Activated naive CD4-positive, alpha-beta T cell (primary cell): ENCODE measurements around the gene ZYX.

Experiments
- DNase-seq, 4 experiments: peaks; one replicate each; lab custom pipeline; 2025; lab: John Stamatoyannopoulos, UW

The ZYX gene

DNA sequence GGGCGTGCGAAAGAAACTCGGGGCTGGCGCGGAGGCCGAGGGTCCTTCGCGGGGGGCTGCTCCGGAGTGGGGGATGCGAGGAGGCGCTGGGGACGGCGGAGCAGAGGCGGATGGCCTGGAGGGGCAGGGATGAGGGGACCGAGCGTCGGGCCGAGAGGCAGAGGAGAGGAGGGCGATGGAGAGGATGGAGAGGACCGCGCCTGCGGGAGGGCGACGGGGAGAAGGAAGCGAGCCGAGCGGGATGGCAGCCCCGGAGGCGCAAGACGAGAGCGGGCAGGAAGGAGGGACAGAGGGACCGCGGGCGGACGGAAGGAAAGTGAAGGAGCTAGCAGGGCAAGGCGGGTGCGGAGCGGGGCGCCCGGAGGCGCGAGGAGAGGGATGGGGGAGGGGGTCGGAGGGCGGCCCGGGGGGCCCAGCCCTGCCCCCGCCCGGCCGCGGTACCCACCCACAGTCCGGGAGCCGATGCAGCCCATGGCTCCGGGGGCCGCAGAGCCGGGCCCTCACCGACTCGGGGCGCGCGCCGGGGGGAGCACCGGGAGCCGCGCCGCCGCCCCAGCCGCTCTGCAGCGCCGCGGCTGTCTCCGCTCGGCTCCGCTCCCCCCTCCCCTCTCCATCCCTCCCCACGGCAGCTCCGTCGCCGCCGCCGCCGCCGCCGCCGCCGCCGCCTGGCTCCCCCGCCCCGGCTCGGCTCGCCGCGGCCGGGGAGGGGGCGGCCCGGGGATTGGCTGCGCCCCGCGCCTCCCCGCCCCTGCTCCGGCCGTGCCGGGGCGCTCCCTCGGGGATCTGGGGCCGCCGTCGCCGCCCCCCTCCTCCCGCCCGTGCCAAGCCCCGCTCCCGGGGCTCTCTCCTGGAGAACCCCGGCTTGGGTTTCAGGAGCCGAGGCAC lies 18.8 kb upstream of the ZYX start, which contains the start of gene FAM131B:
TSS of gene FAM131B (minus strand) at position 583 of the 885 bp plus-strand sequence. CDS start at position 473, 110 bp downstream.
- DNase-seq, result peak in 1 of 4 experiments; percentile 23

DNA sequence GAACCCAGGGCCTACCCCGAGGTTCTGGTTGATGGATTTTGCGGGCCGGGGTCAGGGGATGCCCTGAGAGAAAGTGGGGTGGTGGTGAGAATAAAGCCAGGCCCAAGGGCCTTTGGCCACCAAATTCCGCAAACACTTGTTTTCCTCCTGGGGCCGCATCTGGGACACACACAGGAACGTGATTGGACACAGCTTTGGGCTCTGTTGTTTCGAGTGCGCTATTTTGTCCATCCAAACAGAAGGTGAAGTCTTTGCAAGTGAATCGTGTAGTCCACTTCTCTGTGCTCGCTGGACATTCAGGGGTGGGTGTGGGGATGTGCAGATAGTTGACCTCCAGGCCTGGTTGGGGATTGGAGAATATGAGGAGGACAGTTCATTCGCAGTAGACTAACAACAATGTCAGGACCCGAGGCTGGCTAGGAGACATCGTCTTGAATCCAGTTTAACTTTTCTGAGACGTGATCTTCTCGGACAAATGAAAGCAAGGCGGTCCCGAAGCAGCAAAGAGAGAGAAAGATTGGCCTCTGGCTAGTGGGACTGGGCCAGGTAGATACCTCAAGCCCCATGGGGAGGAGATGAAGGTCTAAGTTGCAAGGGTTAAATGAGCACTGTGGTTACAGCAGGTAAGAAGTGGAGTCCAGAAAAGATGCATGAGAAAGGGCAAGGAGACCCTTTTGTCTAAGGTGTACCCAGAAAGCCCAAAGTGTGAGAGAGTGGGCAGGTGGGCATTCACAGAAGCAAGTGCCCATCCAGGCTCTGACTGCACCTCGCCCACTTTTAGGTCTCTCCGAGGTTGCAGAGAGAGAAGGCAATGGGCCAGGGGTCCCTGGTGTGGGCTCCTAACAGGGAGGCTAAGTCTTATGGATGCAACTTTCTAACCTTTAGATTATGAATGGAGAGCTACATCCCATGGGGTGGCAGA lies 17.9 kb upstream of the ZYX start:
- no peak for DNase-seq

DNA sequence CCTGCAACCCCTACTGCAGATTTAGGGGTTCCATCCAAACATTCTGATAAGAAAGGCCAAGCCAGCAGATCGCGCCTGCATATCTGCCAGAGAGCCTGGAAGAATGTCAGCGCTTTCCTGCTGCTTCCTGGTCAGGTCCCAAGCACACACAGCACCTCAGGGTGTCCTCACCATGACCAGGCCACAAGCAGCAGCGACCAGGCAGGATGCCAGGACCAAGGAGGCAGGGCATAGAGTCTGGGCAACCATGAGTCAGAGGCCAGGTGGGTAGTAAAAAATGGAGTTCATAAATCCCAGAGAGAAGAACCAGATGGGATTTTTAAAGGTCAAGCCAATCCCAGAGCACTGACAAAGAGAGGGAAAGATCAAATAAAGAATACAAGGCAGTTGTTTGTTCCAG lies 13.2 kb upstream of the ZYX start:
- no peak for DNase-seq

DNA sequence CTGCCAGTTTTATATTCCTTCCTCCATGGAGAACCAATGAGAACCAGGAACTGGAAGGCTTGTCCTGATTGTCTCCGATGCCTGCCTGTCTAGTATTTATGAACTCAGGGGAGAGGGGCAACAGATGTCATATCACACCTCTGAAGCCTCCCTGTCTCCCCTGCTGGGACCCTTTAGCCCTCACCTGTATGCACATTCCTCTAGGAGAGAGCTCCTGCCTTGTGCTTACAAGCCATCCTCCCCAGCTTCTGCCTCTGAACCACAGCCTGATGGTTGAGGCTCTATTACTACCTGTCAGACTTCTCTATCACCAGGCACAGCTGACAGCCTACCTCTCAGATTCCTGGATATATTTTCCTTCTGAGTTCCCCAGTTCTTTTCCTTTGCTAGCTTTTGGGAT lies 12.8 kb upstream of the ZYX start:
- DNase-seq, result no peak

DNA sequence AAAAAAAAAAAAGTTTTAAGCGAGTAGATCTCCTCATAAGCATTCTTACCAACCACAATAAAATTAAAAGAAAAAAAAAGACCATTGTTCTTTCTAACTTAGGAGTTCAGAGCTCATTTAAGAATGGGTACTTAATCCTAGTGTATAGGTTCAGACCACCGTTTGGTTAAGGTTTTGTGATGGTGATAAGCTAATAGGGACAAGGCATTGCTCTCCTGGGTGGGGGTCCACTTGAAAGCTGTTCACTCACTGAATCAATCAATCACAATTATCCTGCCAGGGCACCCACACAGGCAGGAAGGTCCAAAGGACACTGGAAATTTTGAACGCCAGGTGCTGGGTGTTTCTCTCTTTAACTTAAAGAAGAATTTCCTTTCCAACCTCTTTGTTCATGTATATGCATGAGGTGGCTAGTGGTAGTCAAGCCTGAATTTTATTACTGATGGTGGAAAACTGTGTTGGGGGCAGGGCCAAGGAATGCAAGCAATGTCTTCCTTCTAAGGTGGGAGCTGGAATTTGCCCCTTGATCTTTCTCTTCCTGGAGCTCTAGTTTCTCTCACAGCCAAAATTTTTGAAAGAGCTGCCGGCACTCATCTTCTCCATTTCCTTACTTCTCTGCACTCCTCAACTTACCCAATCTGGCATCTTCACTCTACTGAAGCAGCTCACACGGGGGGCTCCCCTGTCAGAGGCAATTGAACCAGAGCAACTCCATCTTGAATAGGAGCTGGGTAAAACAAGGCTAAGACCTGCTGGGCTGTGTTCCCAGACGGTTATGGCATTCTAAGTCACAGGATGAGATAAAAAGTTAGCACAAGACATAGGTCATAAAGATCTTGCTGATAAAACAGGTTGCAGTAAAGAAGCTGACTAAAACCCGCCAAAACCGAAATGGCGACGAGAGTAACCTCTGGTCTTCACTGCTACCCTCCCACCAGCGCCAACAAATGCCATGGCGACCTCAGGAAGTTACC lies 11.2 kb upstream of the ZYX start:
- no peak for DNase-seq

DNA sequence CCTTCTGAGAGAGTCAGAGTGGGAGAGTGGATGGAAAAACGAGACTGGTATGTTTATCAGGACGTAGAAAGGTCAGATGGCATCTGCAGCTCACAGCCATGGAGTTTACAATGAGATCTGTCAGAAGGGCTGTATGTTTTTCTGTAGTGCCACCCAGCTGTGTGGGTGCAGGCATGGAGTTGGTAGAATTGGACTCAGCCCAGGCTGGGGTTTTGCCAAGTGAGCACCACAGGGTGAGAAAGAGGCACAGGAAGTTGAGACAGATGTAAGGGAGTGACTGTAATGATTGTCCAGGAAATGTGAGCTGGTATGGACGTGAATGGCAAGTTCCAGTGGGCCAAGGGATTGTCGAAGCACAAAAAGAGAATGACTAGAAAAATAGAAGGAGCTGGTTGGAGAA lies 9.1 kb upstream of the ZYX start:
- DNase-seq, result peak in 2 of 4 experiments; percentile 23 to 25

DNA sequence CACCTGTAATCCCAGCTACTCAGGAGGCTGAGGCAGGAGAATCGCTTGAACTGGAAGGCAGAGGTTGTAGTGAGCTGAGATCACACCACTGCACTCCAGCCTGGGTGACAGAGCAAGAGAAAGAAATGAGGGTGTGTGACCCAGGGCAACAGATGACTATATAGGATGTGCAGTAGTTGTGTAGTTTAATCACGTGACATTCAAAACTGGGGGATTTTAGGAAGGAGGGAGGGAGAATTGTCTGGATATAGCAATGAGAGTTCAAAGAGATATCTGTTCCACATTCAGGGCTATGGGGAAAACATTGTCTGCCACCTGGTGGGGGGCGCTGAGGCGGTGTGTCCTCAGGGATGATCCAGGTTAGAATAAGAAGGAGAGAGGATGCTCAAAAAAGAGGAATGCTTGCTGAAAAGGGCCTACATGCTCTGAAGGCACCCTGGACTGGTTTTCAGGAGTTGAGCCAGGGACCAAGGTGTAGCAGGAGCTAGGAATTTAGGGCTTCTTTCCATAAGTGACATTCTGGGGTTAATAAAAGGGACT lies 7.8 kb upstream of the ZYX start:
- DNase-seq, result no peak

DNA sequence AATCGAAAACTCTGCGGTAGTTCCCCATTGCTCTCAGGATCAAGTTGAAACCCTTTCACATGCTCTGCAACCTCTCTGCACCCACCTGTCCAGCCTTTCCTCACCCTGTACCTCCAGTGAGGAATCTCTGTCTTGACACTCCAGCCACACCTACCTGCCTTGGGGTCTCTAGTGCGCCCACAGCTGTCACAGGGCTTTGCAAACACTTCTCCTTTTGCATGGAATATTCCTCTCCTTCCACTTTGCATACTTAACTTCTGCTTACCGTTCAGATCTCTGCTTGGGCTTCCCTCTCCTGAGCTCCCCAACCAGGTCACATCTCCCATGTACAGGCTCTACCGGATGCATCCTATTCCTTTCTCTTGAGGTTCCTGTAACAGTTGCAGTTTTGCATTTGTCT lies 6.6 kb upstream of the ZYX start:
- DNase-seq, result no peak

DNA sequence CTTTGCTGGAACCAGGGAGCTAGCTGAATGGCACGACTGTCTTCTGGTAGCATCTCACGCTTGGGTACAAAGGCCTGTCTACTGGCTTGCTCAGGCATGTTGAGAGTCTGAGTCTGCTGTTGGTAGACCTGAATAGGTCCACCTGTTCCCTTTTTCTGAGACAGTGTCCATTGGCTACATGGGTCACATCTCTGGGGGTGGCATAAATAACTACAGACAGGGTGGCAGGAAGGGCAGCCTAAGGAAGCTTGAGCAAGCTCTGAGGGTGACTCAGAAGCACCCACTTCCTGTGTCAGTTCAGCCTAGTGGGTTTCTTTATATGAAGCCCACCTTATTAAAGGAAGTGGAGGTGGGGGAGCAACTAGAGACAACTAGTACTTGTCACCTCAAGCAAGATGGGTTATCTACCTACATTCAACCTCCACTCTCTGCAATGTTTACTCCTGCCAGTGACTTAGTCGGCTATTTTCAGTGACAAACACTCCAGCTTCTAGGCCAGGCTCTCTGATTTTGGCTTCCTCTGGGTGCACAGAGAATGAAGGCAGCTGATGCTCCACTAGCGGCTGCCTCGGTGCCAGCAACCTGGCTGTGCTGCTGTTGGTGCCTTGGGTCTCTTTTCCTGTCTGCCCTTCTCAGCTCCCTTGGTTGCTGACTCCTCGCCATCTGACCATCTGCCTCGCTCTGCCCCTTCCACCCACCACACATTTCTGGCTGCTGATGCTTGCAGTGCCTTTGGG lies 5.7 kb upstream of the ZYX start:
- DNase-seq, result peak in 1 of 4 experiments; percentile 13

DNA sequence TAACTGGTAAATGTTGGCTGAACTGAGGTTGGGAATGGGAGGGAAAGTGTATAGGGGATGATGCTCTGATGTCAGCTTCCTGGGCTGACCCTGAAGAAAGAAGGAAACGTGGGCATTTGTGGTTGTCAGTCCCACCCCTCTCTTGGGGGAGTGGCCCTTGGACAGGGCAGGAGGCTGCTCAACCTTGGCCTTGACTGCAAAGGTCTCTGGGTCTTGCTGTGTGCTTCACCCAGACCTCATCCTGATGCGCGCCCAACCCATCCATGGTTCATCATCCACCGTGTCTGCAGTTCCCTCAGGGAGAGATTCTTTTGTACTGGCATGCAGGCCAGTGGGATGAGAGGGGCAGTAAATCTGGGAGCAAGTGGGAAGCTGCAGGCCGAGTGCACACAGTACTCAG lies 4.7 kb upstream of the ZYX start:
- no peak for DNase-seq

DNA sequence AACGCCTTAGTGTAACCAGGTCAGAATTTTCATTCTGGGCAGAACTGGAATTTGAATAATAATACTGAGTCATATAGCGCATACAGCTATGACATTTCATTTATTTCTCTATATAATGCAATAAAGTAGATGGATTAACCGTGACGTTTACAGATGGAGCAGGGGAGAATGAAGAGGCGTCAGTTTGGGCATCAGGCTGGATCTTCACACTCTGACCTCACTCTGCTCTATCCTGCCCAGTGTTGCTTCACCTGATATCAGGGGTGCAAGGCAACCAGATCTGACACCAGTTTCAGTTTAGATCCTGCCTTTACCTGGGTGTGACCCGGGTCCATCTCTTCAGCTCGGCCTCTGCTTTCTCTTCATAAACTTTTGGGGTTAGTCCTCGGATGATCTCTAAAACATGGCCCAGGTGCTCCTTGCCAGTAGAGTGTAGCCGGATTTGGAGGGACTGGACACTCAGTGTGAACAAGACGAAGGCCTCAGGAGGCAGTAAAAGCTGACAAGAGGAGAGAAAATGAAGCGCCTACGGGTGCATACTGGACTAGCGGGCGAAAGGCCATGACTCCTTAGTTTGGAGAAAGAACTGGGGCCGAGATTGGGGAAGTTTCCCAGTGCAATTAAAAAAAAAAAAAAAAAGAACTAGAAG lies 1.4 kb upstream of the ZYX start:
- DNase-seq, result no peak

DNA sequence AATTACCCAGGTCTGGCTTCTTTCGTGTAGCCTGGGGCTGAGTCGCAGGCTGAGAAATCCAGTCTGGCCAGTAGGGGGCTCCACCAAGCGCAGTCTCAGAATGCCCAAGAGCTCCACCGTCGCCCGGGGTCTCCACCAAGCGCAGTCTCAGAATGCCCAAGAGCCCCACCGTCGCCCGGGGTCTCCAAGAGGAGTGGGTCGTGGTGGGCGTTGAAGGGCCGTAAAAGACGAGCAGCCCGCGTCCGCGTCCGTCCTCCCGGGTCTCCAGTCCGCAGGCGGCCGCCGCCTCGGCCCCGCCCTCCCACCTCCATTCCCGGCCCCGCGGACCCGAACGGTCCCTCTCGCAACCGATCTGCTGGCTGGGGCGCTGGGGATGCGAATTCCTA lies 892 bp upstream of the ZYX start:
- DNase-seq, result peak; percentile 68 to 87 (median 83)

DNA sequence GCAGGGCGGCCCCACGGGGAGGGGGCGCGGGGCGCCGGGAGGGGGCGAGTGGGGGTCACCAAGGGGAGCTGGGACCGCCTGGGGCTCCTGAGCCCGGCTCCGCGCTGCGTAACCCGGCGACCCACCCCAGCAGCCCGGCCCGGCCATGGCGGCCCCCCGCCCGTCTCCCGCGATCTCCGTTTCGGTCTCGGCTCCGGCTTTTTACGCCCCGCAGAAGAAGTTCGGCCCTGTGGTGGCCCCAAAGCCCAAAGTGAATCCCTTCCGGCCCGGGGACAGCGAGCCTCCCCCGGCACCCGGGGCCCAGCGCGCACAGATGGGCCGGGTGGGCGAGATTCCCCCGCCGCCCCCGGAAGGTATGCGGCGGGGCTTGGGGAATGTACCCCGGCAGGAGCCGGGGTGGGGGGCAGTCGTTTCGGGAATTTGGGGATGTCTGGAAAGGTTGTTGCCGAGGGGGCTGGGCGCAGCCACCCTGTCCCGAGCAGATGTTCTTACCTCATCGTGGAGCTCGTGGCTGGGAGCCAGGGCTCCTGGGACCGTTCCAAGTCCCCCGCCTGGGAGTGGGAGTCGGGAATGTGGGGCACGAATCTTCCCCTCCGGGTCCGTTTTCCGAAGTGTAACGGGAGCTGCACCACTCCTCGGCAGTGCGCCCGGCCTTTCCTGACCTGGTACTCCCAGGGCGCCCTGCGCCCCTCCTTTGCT lies 431 bp downstream of the ZYX start:
- peak in 1 of 4 experiments; percentile 46 for DNase-seq

DNA sequence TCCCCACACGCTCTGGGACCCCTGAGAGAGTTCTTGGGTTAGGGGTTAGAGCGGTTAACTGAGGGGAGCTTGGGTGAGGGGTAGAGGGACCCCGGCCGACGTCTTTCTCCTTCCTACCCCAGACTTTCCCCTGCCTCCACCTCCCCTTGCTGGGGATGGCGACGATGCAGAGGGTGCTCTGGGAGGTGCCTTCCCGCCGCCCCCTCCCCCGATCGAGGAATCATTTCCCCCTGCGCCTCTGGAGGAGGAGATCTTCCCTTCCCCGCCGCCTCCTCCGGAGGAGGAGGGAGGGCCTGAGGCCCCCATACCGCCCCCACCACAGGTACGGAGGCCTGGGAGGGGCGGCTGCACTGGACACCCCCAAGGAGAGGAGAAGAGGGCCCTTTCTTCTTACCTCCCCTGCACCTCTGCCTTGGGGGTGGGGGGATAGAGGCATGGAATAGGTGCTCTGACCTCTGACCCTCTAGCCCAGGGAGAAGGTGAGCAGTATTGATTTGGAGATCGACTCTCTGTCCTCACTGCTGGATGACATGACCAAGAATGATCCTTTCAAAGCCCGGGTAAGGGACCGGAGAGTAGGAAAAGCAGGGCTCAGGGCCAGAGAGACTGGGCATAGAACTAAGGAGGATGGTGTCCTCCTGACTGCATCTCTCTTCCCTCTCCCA lies 1.1 kb downstream of the ZYX start:
- DNase-seq, result no peak

DNA sequence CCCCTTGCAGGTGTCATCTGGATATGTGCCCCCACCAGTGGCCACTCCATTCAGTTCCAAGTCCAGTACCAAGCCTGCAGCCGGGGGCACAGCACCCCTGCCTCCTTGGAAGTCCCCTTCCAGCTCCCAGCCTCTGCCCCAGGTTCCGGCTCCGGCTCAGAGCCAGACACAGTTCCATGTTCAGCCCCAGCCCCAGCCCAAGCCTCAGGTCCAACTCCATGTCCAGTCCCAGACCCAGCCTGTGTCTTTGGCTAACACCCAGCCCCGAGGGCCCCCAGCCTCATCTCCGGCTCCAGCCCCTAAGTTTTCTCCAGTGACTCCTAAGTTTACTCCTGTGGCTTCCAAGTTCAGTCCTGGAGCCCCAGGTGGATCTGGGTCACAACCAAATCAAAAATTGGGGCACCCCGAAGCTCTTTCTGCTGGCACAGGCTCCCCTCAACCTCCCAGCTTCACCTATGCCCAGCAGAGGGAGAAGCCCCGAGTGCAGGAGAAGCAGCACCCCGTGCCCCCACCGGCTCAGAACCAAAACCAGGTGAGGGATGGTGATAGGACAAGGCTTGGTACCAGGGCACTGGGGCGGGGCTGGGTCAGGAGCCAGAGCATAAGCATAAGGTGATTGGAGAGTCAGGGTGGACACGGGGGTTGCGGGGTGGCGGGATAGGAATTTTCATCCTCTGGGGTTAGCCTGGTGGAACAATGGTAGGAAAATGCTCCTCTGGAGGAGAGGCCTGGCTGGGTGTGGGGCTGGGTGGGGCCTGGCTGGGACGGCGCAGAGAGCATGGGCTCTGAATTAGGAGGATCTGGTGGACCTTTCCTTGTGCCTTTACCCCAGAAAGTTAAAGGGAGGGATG lies 1.9 kb downstream of the ZYX start:
- no peak for DNase-seq

DNA sequence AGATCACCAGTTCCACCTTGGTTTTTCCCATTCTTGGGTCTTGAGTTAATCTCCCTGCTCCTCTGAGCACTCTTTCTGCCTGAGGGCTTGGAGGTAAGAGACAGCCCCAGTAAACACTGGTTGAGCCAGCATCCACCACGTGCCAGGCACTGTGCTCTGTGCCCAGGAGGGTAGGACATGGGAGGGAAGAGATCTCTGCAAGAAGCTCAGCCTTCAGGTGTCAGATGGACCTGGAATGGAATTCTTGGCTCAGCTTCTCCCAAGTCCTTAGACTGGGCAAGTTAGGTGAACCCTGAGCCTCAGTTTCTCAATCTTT lies 2.5 kb downstream of the ZYX start:
- DNase-seq, result no peak

DNA sequence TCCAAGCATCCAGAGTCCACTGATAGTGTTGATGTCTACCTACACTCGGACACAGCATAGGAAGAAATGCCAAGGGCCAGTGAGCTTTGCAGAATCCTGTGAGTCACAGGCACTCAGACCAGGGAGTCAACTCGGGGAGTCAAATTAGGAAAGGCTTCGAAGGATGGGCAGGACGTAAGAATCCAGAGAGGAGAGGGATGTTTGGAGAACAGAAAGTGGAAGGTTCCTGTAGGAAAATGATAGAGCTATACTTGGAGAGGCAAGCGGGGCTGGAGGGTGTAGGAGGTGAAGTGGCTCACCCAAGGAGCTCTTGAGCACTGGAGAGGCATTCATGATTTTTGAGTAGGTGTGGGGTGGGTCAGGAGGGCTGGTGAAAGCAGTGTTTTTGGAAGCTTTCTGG lies 3.0 kb downstream of the ZYX start:
- no peak for DNase-seq
